Measurements from ENCODE around the gene COL15A1.

COL15A1 gene

GRCh38 chr9:99108131-99108530 lies 164.4 kb downstream of the COL15A1 start:
- no peak for DNase-seq (ENCODE audit: low read depth in 2 of 2)

DNA sequence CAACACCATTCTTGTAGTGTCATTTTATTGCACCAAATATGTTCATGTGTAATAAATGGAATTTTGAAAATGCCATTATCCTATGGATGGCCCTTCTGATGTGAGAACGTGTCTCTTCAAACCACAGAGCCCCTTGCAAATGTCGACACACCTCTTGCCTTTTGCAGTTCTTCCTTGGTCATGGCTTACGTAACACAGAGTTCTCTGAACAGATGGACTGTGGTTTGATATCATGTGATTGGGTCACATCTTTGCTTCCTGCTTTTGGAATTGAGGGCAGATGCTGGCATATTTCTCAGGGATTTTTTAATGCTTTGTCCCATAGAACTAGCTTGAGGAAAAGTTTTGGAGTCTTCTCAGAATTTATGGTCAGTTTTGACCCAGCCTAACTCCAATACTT lies 165.8 kb downstream of the COL15A1 start:
- DNase-seq (ENCODE audit: low read depth in 2 of 2), result no peak

- no peak for DNase-seq (ENCODE audit: low read depth in 2 of 2)
Observed at GRCh38 chr9:99112750-99113413, 169.2 kb downstream of the COL15A1 start.

GRCh38 chr9:99113414-99114048 lies 169.8 kb downstream of the COL15A1 start:
- DNase-seq (ENCODE audit: low read depth in 2 of 2), result no peak

GRCh38 chr9:99114049-99114440 lies 170.3 kb downstream of the COL15A1 start:
- DNase-seq (ENCODE audit: low read depth in 2 of 2), result no peak

GRCh38 chr9:99114846-99115500 lies 171.3 kb downstream of the COL15A1 start:
- no peak for DNase-seq (ENCODE audit: low read depth in 2 of 2)

- no peak for DNase-seq (ENCODE audit: low read depth in 2 of 2)
Observed at GRCh38 chr9:99116003-99116411, 172.3 kb downstream of the COL15A1 start.

- DNase-seq (ENCODE audit: low read depth in 2 of 2), result no peak
Observed at GRCh38 chr9:99118782-99119466, 175.2 kb downstream of the COL15A1 start.

DNA sequence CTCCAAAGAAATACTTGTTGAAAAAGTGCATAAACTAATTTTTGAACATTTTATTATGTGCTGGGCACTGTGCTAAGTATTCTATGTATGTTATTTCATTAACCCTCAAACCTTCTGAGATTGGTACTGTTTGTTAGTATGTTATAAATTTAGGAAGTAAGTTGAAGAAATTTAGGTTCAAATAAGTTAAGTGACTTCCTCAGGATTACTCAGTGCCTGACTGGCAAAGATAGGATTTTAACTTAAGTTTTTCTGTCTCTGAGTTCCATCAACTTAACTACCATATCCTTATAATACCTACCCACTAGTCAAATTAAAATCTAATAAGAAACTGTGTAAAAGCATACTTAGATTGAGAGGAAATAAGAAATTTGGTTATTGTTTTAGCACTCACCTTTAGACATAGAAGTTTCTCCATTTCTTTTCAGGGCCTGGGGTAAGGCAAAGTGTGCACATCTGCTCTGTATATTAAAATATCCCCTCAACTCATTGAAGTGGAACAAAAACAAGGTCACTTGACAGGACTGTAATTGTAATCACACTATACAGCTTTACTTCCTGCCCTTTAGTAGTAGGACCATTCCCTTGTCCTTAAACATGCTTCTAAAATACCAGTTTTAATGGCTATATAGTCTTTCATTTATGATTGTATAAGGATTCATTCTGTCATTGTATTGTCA lies 176.4 kb downstream of the COL15A1 start:
- no peak for DNase-seq (ENCODE audit: low read depth in 2 of 2)
